GM21786 (cell line): ENCODE measurements around the gene NFIA.
"Not testable (repeated sequence)": the region's sequence is repeated elsewhere in the genome, so short reads cannot be mapped to it uniquely, and the experiment has no call there.

Experiments used
- ATAC-seq: cut with Tn5 transposase; IDR thresholded peaks from one replicate; pipeline ENCODE4 v1.9.1; 2021; ENCODE audit not compliant: unreplicated experiment

The NFIA gene

DNA sequence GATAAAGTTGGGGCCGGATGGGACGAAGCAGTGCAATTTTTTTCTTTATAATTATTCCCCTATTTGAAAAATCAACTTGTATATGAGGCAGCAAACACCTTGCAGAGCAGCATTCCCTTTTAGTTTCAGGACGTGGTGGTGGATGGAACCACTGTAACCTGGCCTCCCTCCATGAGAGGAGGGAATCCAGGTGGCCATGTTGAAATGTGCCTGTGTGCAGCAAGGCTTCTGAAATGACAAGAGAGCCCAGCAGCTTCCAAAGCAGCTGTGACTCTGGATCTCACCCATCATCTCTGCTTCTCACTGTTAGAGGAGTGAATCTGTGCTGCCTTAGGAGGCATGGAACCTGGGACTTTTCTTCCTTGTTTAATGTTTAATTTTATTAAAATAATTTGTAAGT, 42.3 kb downstream of the NFIA start:
- ATAC-seq = no peak

DNA sequence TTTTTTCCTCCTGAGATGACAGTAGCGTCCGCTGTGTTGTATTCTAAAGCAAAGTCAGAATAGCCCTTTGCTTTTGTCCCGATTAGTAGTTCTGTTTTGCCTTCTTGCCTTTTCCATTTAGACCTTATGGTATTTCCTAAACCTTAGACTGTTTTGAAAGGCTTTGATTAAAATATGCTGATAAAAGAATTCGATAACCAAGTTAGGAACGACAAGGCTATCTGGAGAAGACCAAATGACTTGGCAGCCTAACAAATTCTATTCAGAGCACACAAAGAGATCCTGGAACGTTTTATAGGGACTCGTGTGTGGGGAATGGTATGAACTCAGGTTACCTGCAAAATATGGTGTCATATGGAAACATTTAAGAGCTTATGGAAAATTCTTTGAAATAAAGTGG, 42.9 kb downstream of the NFIA start:
- no peak for ATAC-seq

DNA sequence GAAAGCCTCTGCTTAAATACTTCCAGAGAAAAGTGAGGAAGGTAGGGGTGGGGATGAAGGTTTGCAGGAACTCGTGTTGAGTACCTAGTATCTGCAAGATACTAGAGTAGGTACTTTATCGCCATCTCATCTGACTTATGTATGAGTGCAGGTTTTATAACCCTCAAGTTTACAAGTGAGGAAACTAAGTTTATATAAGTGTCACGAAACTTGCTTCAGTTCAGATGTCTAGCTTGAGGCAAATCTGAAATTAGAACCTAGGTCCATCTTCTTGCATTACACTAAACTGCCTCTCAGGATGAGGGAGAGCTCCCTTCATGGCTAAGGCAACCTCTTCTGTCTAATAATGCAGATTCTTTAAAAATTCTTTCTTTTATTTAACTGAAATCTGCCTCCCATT, 43.5 kb downstream of the NFIA start:
- ATAC-seq = no peak

DNA sequence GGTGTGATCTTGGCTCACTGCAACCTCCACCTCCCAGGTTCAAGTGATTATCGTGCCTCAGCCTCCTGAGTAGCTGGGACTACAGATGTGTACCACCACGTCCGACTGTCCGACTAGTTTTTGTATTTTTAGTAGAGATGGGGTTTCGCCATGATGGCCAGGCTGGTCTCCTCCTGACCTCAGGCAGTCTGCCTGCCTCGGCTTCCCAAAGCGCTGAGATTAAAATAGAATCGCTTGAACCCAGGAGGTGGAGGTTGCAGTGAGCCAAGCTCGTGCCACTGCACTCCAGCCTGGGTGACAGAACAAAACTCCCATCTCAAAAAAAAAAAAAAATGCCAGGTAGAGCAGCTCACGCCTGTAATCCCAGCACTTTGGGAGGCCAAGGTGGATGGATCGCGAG, 44.5 kb downstream of the NFIA start:
- ATAC-seq = not testable (repeated sequence)

DNA sequence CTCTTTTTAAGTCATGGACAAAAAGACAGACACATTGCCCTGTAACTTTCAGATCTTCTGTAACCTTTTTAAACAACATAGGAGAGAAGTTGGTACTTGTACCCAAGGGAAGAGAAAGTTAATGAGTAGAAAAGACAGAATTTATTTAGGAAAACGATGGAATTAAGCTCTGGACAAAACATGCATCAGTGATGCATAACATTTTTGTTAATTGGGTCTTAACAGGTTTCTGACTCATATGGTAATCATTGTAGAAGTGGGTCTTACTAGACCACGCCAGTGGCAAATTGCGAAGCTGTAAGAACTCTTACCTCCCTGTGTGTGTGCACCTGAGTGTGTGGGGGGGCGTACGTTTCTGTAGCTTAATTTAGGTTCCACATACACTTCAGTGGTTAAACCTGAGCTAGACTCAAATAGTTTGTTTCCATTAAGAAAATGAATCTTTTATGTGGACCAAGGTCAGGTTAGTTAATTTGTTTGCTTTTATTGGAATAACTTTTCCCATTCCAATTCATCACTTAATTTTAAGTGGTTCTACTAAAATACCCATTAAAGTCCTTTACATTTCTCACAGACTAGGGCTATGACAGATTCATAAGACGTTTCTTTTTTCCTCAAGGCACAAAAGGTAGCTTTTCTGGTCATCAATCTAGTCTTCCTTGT, 48.1 kb downstream of the NFIA start:
- ATAC-seq = no peak

DNA sequence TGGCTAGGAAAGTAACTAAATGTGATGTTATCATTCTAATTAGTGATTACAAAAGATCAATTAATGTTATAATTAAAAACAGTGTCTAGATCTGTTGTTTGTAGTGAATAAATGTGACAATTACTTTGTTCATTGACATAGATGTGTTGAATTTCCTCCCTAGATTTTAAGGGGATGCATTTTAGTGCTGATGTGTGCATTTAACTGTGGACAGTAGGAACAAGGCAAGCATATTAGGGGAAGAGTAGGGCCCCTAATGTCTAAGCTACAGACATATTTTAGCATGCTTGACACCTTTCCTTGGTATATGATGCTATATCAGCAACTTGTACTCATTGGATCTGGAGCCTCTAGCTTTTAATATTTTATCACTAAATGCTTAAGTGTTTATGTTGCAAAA, 48.9 kb downstream of the NFIA start:
- no peak for ATAC-seq

DNA sequence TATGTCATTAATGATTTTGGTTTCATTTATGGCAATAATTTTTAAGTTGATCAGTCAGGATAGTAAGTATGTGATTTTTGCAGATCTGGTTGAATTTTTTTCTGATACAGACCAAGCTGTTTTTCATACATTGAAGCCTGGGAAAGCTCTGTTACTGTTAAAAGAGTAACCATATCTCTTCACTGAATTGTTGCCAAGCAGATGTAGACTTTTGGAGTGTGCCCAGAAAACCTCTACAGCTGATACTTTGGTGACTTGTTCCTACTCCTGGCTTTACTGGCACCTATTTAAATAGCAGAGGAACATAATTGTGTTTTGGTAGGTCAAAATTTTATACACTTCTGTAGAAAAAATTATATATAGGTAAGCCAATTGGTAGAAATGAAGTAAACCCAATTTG, 49.4 kb downstream of the NFIA start:
- no peak for ATAC-seq

DNA sequence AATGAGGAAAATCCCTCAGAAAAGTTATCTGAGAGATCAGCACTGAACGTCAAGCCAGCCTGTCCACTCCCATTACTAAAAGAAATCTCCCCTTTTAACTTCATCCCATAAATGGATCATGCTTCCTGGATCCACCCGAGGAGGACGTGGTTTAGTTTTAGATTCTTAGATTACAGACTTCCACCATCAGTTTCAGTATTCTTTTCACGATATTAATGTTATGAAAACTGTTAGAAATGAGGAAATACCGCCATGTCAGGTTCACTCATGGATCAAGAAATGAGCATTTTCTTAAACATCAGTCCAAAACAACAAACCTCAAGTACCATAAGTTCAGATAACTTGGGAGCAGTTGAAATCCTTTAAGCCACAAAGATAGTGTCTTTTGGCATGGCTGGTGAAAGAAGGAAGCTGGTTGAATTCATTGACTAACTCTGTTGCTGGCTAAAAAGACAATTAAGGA, 49.8 kb downstream of the NFIA start:
- ATAC-seq = no peak

DNA sequence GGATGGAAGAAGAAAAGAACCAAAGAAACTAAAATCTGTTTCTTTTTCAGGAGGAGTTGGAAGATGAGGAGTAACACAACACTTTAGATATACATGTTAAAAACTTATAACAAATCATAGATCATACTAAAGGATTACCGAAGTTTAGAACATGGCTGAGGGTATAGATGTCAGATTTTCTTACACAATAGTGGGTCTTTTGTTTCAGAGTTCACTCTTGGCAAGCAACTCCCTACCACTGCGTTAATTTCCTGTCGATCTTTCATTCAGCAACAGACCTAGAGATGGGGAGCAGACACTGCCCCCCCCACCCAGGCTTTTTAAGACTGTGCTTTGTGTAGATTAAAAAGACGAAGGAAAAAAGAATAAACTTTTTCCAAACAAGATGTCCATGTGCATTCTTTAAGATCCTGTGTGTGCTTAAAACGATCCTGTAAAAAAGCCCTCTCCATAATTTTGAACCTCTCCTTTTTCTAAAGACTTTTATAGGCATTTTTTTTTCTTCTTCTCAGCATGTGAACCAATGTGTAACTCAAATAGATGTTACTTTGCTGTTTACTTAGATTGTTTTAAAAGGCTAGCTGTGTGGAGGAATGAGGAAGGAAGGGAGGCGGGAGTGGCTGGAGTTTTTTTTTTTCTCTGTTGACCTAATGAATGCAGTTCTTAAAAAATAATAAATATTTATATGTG, 50.4 kb downstream of the NFIA start:
- no peak for ATAC-seq

DNA sequence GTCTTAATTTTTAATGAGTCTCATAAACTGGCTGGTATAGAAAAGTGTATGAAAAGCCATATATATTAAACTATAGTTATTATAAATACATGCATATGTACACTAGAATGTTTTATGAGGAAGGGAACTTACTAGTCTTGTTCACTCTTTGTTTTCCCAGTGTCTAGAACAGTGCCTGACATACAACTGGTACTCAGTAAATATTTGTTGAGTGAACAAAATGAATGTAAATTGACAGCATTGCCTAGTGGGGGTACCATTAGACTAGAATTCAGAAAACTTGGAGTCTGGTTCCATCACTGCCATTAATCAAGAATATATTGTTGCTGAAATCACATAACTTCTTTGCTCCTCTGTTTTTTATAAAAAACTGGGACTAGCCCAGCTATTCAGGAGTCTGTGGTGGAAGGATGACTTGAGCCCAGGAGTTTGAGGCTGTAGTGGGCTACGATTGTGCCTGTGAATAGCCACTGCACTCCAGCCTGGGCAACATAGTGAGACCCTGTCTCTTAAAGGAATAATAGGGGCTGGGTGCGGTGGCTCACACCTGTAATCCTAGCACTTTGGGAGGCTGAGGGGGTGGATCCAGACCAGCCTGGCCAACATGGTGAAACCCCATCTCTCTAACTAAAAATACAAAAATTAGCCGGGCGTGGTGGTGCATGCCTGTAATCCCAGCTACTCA, 51.1 kb downstream of the NFIA start:
- no peak for ATAC-seq

DNA sequence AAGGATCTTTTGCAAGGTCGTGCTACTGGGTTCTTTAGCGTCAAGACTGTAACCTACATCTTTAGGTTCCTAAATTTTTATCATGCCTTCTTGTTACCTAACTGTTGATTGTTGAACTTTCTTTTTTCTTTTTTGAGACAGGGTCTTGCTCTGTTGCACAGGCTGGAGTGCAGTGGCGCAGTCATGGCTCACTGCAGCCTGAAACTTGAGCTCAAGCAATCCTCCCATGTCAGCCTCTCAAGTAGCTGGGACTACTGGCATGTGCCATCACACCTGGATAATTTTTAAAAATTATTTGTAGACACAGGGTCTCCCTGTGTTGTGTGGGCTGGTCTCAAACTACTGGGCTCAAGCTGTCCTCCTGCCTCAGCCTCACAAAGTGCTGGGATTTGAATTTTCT, 52.9 kb downstream of the NFIA start:
- no peak for ATAC-seq

DNA sequence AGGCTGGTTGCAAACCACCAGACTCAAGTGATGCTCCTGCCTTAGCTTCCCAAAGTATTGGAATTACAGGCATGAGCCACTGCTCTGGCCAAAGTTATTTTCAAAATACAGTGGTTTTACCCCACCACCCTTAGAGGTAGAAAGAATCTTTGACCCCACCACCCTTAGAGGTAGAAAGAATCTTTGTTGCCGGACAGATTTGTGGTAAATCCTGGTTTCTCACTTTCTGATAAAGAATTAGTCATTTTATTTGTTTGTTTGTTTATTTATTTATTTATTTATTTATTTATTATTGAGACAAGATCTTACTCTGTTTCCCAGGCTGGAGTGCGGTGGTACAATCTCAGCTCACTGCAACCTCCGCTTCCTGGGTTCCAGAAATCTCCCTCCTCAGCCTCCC, 55.9 kb downstream of the NFIA start:
- ATAC-seq = no peak

DNA sequence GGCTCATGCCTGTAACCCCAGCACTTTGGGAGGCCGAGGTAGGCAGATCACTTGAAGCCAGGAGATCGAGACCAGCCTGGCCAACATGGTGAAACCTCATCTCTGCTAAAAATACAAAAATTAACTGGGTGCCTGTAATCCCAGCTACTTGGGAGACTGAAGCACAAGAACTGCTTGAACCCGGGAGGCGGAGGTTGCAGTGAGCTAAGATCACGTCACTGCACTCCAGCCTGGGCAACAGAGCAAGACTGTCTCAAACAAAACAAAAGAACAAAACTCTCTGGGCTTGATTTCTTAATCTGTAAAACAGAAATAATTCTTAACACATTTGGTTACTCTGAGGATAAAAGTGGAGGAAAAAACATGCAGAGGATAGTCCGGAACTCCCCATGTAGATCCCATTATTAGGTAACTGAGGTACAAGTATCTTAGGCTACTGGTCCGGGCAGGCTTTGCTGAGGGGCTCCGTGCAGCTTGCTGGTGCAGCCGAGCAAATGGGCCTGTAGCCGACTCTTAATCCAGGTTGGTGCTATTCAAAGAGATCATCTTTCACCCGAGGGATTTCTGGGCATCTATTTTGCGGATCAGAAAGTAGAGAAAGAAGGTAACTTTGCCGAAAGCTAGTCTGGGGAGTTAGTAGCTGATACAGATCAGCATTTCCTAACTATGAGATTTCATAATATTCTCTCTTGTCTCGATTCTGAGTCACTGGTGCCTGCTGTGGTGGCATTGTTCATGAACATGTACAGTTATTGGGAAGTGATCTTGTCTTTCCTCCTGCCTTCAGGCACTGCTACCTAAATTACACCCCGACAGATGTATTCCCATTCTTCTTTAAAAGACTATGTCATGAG, 56.8 kb downstream of the NFIA start:
- ATAC-seq = no peak

DNA sequence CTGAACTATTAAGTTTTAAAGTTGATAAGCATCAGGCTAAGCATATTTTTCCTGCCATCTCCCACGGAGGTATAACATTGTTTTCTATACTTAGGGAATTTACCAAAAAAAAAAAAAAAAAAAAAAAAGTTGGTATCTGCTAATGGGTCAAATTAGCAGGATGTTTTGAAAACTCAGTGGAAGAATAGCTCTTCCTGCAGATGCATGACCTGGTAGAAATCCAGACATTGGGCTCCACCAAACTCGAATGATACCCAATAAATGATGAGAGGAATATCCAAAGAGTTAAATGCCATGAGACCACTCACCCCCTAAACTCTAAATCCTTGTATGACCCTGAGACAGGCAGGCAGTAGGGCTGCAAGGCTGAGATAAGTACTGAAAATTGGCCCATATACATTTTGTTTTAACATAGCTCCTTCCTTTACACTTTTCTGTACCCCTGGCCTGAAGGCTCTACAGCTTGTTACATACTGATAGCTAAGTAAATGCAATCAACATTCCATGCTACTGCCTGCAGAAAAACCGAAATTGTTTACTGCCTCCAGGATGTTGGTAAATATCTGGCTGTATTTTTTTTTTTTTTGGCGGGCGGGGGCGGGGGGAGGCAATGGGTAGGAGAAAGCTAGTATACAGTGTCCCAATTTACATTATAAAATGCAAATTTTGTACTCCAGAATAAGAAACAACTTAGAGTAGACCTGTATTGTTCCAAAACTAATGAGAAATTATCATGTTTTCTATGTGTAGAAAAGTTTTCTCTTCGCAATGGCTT, 57.6 kb downstream of the NFIA start:
- no peak for ATAC-seq

DNA sequence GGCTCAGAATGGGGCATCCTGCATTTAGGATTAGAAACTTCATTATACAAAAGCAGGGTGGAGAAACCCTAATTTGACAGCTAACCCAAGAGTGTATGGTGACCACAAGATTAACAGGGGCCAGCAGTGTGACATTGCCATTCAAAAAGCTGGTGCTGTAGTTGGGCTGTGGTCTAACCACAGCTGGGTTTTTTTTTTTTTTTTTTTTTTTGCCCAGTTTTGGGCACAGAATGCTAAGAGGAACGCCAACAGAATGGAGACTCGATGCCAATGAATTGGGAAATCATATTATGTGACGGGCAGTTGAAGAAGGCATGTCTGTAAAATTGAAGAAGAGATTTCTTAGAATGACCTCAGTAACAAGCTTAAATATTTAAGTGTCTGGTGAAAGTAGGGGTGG, 58.4 kb downstream of the NFIA start:
- no peak for ATAC-seq

DNA sequence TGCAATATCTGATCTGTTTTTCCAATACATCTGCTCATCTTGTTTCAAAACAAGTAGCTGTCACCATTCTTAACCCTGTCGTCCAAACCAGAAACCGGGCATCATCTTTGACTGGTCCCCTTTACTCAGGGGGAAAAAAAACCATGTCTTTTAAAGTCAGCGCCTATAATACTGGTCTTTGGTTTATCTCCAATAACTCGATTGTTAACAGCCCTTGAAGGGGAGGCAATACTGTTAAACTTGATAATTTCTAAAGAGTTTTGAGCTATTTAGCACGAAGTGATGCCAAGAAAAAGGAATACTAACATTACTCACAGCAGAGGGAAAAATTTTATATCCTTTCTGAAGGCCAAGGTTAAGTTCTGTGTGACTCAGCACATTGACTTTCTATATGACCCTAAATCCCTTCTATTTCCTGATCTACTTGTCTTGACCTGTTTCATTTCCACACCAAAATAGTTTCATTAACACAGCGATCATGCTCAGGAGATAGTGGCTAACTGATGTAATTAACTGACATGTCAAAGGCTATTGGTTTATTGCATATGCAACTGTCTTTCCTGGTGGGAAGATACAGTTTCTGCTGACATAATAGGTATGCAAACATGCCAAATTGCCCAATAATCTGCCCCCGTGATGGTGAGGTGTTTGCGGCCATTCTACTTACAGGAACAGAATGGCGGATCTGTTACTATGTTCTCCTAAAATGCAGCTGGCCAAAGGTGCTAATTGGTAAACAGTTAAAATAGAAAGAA, 59.1 kb downstream of the NFIA start:
- no peak for ATAC-seq

DNA sequence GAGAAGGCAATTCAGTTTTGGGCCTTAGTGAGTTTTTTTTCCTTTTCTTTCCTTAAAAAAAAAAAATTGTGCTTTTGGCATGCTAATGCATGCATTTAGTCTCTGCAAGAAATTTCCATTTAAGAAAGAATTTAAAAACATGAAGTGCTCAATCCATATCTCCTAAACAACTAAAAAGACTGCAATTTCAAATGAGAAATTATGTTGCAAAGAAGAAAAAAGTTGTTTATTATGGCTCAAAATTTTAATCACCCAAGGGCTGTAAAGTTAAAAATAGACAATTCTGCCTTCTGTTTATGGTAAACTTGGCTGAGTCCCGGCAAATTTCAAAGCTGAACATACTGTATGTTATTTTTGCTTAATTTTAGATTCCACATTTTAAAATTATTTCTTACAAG, 59.7 kb downstream of the NFIA start:
- no peak for ATAC-seq

DNA sequence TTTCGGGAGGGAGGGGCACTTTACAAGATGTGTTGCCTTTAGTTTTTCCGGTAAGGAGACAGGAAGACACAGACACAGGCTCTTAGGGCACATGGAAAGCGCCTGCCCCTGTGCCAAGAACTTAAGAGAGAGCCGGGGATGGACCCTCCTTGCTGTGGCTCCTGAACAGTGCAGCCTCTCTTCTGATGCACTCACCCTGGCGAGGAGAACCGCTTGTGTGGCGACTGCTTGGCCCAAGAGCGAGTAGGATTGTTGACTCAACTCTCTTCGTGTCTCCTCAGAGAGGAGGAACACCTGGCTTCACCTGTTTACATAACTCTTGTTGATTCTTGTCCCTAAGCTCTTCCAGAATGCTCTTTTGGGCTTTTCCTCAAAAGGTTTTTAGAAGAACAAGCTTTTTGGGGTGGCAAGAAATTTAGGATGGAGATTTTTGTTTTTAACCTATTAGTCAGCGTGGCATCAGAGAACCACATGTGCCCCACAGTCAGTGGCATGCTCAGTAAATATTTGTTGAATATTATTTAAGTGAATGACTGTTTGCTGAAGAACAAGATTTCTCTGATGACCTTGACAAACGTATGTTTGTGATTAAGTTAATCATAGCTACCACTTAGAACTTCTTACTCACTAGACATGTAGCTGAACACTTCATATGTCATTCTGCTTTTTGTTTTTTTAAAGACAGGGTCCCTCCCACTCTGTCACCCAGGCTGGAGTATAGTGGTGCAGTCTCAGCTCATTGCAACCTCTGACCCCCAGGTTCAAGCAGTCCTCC, 60.6 kb downstream of the NFIA start:
- ATAC-seq = no peak

DNA sequence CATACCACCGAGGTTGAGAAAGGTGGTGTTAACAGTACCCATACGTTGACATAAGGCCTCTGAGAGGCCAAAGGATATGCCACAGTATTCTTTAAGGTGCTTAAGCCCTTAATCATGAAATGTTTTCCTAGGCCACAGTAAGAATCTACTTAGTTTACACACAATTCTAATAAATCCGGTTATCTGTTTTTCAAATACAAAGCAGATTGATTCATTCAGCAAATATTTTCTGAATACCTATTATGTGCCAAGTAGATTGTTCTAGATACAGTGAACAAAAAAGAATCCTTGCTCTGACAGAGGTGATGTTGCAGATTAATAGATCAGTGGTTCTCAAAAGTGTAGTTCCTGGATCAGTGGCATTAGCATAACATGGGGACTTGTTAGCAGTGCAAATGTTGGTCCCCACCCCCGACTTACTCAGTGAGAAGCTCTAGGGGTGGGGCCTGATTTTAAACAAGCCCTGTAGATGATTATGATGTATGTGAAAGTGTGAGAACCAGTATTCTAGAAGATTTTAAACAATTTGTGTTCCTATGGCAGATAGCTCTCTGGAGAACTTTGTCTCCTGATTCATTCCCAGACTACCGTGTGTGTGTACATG, 61.6 kb downstream of the NFIA start:
- no peak for ATAC-seq
